SK-N-SH treated with all-trans-retinoic acid at 6 μM for 48 hours (cell line): ENCODE data around the gene VSTM4.

Source experiments
- ATAC-seq: fragments of 200-7000 bp; cut with Tn5 transposase; 3 replicates; pipeline ENCODE4 v1.9.1; 2020; ENCODE audit warnings: mild to moderate bottlenecking, moderate library complexity
- ARNTL ChIP-seq: fragments of 450-650 bp; formaldehyde crosslinking; IDR thresholded peaks from 2 replicates; pipeline ENCODE4 v1.5.0; 2020; ENCODE audit warnings: low read depth, mild to moderate bottlenecking, moderate library complexity, borderline replicate concordance
- BACH2 ChIP-seq: fragments of 250-450 bp; sonication (Bioruptor Pico); IDR thresholded peaks from 2 replicates; pipeline ENCODE4 v1.9.0; 2021; ENCODE audit warnings: mild to moderate bottlenecking, borderline replicate concordance
- CSDC2 ChIP-seq: fragments of 250-450 bp; sonication (Bioruptor Pico); IDR thresholded peaks from 2 replicates; pipeline ENCODE4 v1.5.0; 2020; ENCODE audit warnings: mild to moderate bottlenecking, moderate library complexity
- CSRNP3 ChIP-seq: fragments of 250-450 bp; sonication (Bioruptor Pico); IDR thresholded peaks from 2 replicates; pipeline ENCODE4 v1.5.1; 2021; ENCODE audit warnings: mild to moderate bottlenecking, moderate library complexity
- ESRRG ChIP-seq: fragments of 250-450 bp; sonication (Bioruptor Pico); IDR thresholded peaks from 2 replicates; pipeline ENCODE4 v1.6.1; 2021; ENCODE audit warnings: mild to moderate bottlenecking
- ISL1 ChIP-seq: fragments of 250-450 bp; sonication (Bioruptor Pico); IDR thresholded peaks from 2 replicates; pipeline ENCODE4 v2.1.2; 2022; ENCODE audit warnings: mild to moderate bottlenecking, moderate library complexity
- OSR1 ChIP-seq: fragments of 250-450 bp; sonication (Bioruptor Pico); IDR thresholded peaks from 2 replicates; pipeline ENCODE4 v1.8.0; 2022; ENCODE audit warnings: moderate library complexity, mild to moderate bottlenecking, inconsistent platforms
- PATZ1 ChIP-seq: fragments of 250-450 bp; sonication (Bioruptor Pico); IDR thresholded peaks from 2 replicates; pipeline ENCODE4 v1.8.0; 2020; ENCODE audit warnings: mild to moderate bottlenecking, moderate library complexity, borderline replicate concordance
- PPARA ChIP-seq: fragments of 250-450 bp; sonication (Bioruptor Pico); IDR thresholded peaks from 2 replicates; pipeline ENCODE4 v1.5.0; 2020; ENCODE audit warnings: mild to moderate bottlenecking, borderline replicate concordance
- RARB ChIP-seq: fragments of 250-450 bp; sonication (Bioruptor Pico); IDR thresholded peaks from 2 replicates; pipeline ENCODE4 v1.8.0; 2021; ENCODE audit warnings: mild to moderate bottlenecking, moderate library complexity
- SNAI2 ChIP-seq: fragments of 250-450 bp; sonication (Bioruptor Pico); IDR thresholded peaks from 2 replicates; pipeline ENCODE4 v1.5.0; 2020; ENCODE audit warnings: mild to moderate bottlenecking, moderate library complexity
- TCF4 ChIP-seq: fragments of 250-450 bp; sonication (Bioruptor Pico); IDR thresholded peaks from 2 replicates; pipeline ENCODE4 v1.8.0; 2021; ENCODE audit warnings: mild to moderate bottlenecking, moderate library complexity, borderline replicate concordance
- TOX ChIP-seq: fragments of 250-450 bp; sonication (Bioruptor Pico); IDR thresholded peaks from 2 replicates; pipeline ENCODE4 v1.8.0; 2021; ENCODE audit warnings: mild to moderate bottlenecking, moderate library complexity, borderline replicate concordance
- TSHZ2 ChIP-seq: fragments of 250-450 bp; sonication (Bioruptor Pico); IDR thresholded peaks from 2 replicates; pipeline ENCODE4 v1.5.0; 2020; ENCODE audit warnings: mild to moderate bottlenecking, moderate library complexity
- ZFP3 ChIP-seq: fragments of 250-450 bp; sonication (Bioruptor Pico); IDR thresholded peaks from 2 replicates; pipeline ENCODE4 v1.5.0; 2020; ENCODE audit warnings: mild to moderate bottlenecking, moderate library complexity
- ZNF70 ChIP-seq: fragments of 450-650 bp; formaldehyde crosslinking; IDR thresholded peaks from 2 replicates; pipeline ENCODE4 v1.5.0; 2020; ENCODE audit warnings: mild to moderate bottlenecking, moderate library complexity
- ZNF8 ChIP-seq: fragments of 450-650 bp; formaldehyde crosslinking; IDR thresholded peaks from 2 replicates; pipeline ENCODE4 v1.5.0; 2020; ENCODE audit warnings: mild to moderate bottlenecking, moderate library complexity
- TF ChIP-seq, protein P1 (sequence below): fragments of 250-450 bp; sonication (Bioruptor Pico); IDR thresholded peaks from 2 replicates; pipeline ENCODE4 v1.8.0; 2021; ENCODE audit warnings: low read depth, mild to moderate bottlenecking, moderate library complexity, borderline replicate concordance
- TF ChIP-seq, protein P2 (sequence below): fragments of 250-450 bp; sonication (Bioruptor Pico); IDR thresholded peaks from 2 replicates; pipeline ENCODE4 v1.5.1; 2020; ENCODE audit warnings: low read depth, mild to moderate bottlenecking, moderate library complexity

Gene VSTM4

GRCh38 chr10:49028639-49029038 lies 86.7 kb downstream of the VSTM4 start:
- TF ChIP-seq TCF4 (no peak), TSHZ2 (CRISPR knock-in tag) (no peak), CSDC2 (CRISPR knock-in tag) (no peak), CSRNP3 (CRISPR knock-in tag) (no peak), ESRRG (CRISPR knock-in tag) (no peak), ARNTL (CRISPR knock-in tag) (no peak), OSR1 (CRISPR knock-in tag) (no peak), ZNF70 (no peak), TOX (CRISPR knock-in tag) (no peak)
- TF ChIP-seq, protein P1, sequence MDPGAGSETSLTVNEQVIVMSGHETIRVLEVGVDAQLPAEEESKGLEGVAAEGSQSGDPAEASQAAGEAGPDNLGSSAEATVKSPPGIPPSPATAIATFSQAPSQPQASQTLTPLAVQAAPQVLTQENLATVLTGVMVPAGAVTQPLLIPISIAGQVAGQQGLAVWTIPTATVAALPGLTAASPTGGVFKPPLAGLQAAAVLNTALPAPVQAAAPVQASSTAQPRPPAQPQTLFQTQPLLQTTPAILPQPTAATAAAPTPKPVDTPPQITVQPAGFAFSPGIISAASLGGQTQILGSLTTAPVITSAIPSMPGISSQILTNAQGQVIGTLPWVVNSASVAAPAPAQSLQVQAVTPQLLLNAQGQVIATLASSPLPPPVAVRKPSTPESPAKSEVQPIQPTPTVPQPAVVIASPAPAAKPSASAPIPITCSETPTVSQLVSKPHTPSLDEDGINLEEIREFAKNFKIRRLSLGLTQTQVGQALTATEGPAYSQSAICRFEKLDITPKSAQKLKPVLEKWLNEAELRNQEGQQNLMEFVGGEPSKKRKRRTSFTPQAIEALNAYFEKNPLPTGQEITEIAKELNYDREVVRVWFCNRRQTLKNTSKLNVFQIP (CRISPR knock-in tag), result no peak
- no peak for ATAC-seq

GRCh38 chr10:49025347-49025983 lies 89.9 kb downstream of the VSTM4 start:
- TF ChIP-seq SNAI2 (no peak), CSDC2 (CRISPR knock-in tag) (no peak), PPARA (no peak), ISL1 (CRISPR knock-in tag) (no peak), ZNF8 (CRISPR knock-in tag) (no peak), PATZ1 (no peak), CSRNP3 (CRISPR knock-in tag) (no peak), BACH2 (CRISPR knock-in tag) (no peak), ZFP3 (no peak), RARB (CRISPR knock-in tag) (no peak)
- TF ChIP-seq, protein P1 (CRISPR knock-in tag), result no peak
- TF ChIP-seq, protein P2, sequence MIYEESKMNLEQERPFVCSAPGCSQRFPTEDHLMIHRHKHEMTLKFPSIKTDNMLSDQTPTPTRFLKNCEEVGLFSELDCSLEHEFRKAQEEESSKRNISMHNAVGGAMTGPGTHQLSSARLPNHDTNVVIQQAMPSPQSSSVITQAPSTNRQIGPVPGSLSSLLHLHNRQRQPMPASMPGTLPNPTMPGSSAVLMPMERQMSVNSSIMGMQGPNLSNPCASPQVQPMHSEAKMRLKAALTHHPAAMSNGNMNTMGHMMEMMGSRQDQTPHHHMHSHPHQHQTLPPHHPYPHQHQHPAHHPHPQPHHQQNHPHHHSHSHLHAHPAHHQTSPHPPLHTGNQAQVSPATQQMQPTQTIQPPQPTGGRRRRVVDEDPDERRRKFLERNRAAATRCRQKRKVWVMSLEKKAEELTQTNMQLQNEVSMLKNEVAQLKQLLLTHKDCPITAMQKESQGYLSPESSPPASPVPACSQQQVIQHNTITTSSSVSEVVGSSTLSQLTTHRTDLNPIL, result no peak
- TF ChIP-seq, all 23 proteins: peak for 0

More at GRCh38 chr10:49025347-49025983, 89.9 kb downstream of the VSTM4 start:
- no peak for ATAC-seq
